ENCODE measurements around the gene KCTD10. TPM values are rescaled to one million over a fixed set of nuclear protein-coding genes. Genes with fewer than 3 reads are reported as not detected.

Gene KCTD10
- total and polyA plus RNA-seq, 10 of the 15 experiments (the other 5 are each of a cell fraction or from before 2014, with no cell fraction given) = 5.6 to 52.0 (median 34.2) TPM

DNA sequence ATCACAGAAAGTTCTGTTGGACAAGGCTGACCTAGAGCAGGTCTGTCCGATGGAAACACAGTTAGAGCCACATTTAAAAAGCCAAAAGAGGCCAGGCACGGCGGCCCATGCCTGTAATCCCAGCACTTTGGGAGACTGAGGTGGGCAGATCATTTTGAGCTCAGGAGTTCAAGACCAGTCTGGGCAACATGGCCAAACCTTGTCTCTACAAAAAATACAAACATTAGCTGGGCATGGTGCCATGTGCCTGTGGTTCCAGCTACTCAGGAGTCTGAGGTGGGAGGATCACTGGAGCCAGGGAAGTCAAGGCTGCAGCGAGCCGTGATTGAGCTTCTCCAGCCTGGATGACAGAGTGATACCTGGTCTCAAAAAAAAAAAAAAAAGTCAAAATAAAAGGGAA, 15.3 kb upstream of the KCTD10 start:
- 86% methylated on average over 5 of the region's 5 CpGs for WGBS (ENCODE audit: insufficient coverage, insufficient replicate concordance, low lambda C conversion rate, missing lambda C conversion rate)
- POLR2A ChIA-PET = interaction anchor here (1.1 kb wide), 1 partner anchor 9 kb away, joined by 5 read pairs; no protein-coding TSS in a partner anchor

More for the DNA sequence above, 15.3 kb upstream of the KCTD10 start:
- FAIRE-seq (no peak), DNase-seq (ENCODE audit: low read depth, low spot score) (no peak), ATAC-seq (no peak)
- Histone ChIP-seq H3K9ac (ENCODE audit: control insufficient read depth, insufficient read depth, low read length) (no peak overlapping the region), H3K79me2 (ENCODE audit: control insufficient read depth, insufficient read depth, low read length) (no peaks in the 10 kb centered on the region), H3K4me3 (no peak overlapping the region), H3K4me1 (ENCODE audit: control insufficient read depth, insufficient read depth, low read length) (no peaks in the 10 kb centered on the region), H3K27ac (ENCODE audit: control insufficient read depth, insufficient read depth) (no peak overlapping the region), H4K20me1 (ENCODE audit: control insufficient read depth, insufficient read depth) (no peaks in the 10 kb centered on the region), H2AFZ (ENCODE audit: control insufficient read depth, low read depth, low read length) (no peak overlapping the region), H3K4me2 (ENCODE audit: control insufficient read depth, insufficient read depth) (no peak overlapping the region), H3K9me3 (replicated peaks; ENCODE audit: control insufficient read depth, insufficient read depth, low read length) (no peaks in the 10 kb centered on the region), H3K27me3 (replicated peaks in 1 of 2; ENCODE audit: control insufficient read depth in 2 of 2, insufficient read depth in 2 of 2, low read length in 1 of 2) (no peaks in the 10 kb centered on the region), H3K36me3 (ENCODE audit: control insufficient read depth in 2 of 2, insufficient read depth in 2 of 2, low read length in 1 of 2) (peaks cover 2 to 11% of the 10 kb centered on the region in 2 experiments; a peak in 3 of 4 replicates)
- TF ChIP-seq HCFC1 (IDR thresholded peaks at IDR 0.05; ENCODE audit: low read length) (no peak), EGR1 (IDR thresholded peaks at IDR 0.05; ENCODE audit: borderline replicate concordance in 1 of 2, low read depth in 2 of 2, low read length in 2 of 2) (no peak), SREBF1 (IDR thresholded peaks at IDR 0.05; ENCODE audit: low read length) (no peak), PML (IDR thresholded peaks at IDR 0.05; ENCODE audit: low read length) (no peak), NFYA (IDR thresholded peaks at IDR 0.05; ENCODE audit: borderline replicate concordance, low read depth, low read length) (no peak), LARP7 (IDR thresholded peaks at IDR 0.05) (no peak), RB1 (IDR thresholded peaks at IDR 0.05; ENCODE audit: borderline replicate concordance) (no peak), KDM1A (IDR thresholded peaks at IDR 0.05; ENCODE audit: borderline replicate concordance) (no peak), MTA3 (IDR thresholded peaks at IDR 0.05; ENCODE audit: borderline replicate concordance, low read length) (no peak), DPF2 (IDR thresholded peaks at IDR 0.05) (no peak), CBX3 (IDR thresholded peaks at IDR 0.05; ENCODE audit: borderline replicate concordance, low read depth) (no peak), ZNF217 (IDR thresholded peaks at IDR 0.05) (no peak), SREBF2 (IDR thresholded peaks at IDR 0.05; ENCODE audit: low read length) (no peak), CREB1 (IDR thresholded peaks at IDR 0.05; ENCODE audit: low read depth) (no peak), NFIC (IDR thresholded peaks at IDR 0.05; ENCODE audit: low read depth, low read length) (no peak), EED (IDR thresholded peaks at IDR 0.05; ENCODE audit: low read depth) (no peak), JUND (IDR thresholded peaks at IDR 0.05; ENCODE audit: low read depth, low read length) (no peak), SIX5 (IDR thresholded peaks at IDR 0.05; ENCODE audit: low read depth, low read length, severe bottlenecking) (no peak), TCF3 (IDR thresholded peaks at IDR 0.05; ENCODE audit: borderline replicate concordance, insufficient read depth, low read depth, low read length) (no peak)
- TF ChIP-seq, protein P1, sequence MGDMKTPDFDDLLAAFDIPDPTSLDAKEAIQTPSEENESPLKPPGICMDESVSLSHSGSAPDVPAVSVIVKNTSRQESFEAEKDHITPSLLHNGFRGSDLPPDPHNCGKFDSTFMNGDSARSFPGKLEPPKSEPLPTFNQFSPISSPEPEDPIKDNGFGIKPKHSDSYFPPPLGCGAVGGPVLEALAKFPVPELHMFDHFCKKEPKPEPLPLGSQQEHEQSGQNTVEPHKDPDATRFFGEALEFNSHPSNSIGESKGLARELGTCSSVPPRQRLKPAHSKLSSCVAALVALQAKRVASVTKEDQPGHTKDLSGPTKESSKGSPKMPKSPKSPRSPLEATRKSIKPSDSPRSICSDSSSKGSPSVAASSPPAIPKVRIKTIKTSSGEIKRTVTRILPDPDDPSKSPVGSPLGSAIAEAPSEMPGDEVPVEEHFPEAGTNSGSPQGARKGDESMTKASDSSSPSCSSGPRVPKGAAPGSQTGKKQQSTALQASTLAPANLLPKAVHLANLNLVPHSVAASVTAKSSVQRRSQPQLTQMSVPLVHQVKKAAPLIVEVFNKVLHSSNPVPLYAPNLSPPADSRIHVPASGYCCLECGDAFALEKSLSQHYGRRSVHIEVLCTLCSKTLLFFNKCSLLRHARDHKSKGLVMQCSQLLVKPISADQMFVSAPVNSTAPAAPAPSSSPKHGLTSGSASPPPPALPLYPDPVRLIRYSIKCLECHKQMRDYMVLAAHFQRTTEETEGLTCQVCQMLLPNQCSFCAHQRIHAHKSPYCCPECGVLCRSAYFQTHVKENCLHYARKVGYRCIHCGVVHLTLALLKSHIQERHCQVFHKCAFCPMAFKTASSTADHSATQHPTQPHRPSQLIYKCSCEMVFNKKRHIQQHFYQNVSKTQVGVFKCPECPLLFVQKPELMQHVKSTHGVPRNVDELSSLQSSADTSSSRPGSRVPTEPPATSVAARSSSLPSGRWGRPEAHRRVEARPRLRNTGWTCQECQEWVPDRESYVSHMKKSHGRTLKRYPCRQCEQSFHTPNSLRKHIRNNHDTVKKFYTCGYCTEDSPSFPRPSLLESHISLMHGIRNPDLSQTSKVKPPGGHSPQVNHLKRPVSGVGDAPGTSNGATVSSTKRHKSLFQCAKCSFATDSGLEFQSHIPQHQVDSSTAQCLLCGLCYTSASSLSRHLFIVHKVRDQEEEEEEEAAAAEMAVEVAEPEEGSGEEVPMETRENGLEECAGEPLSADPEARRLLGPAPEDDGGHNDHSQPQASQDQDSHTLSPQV (IDR thresholded peaks at IDR 0.05) = no peak
- intact Hi-C loops (cut with micrococcal nuclease; ENCODE audit: unreplicated experiment) = no loop called here
- ChIA-PET SMC1A (ENCODE audit: uncharacterized antibody, unreplicated experiment) (no interaction called here), RAD21 (ENCODE audit: unreplicated experiment) (no interaction called here), CTCF (interaction anchor here (0.9 kb wide), 1 partner anchor 314 kb away, joined by 4 read pairs; no protein-coding TSS in a partner anchor)
- no TSS peak for BruUV-seq (replicated peaks)
- in situ Hi-C loops (cut with MboI) = no loop called here
